HEK293 (cell line): ENCODE measurements around the gene TRMU.
A peak's percentile ranks its signal among the peaks of the same experiment; 100 is the strongest.

Source experiments
- CTCF ChIA-PET: fragments of 350-600 bp; formaldehyde crosslinking; extraction: SDS; loops from one replicate; lab custom pipeline; 2021; ENCODE audit warnings: antibody characterized with exemption; lab: Yijun Ruan, JAX
- POLR2A ChIA-PET: fragments of 300-600 bp; formaldehyde crosslinking; extraction: SDS; loops from one replicate; lab custom pipeline; 2020; ENCODE audit warnings: antibody characterized with exemption, inconsistent platforms; lab: Yijun Ruan, JAX
- H3K27ac ChIP-seq: fragments of 200-500 bp; sonication (Bioruptor generic); 2 replicates; pipeline ENCODE4 v1.5.1; 2014; ENCODE audit warnings: low read depth, low read length, control low read depth, inconsistent platforms; ENCODE audit errors: extremely low read depth
- H3K36me3 ChIP-seq, 2 experiments: fragments of 200-500 bp in 1 of 2; sonication (Bioruptor generic) in 1 of 2; 1 replicate in 1 of 2; 2 replicates in 1 of 2; pipeline ENCODE4 v1.5.1; 2014 to 2017; ENCODE audit warnings: inconsistent platforms in 2 of 2, low read length in 2 of 2; ENCODE audit not compliant: control insufficient read depth in 2 of 2, insufficient read depth in 1 of 2
- H3K4me1 ChIP-seq: fragments of 200-500 bp; sonication (Bioruptor generic); 2 replicates; pipeline ENCODE4 v1.5.1; 2014; ENCODE audit warnings: mild to moderate bottlenecking, low read length, inconsistent platforms; ENCODE audit not compliant: control insufficient read depth, insufficient read depth
- H3K4me3 ChIP-seq: 2 replicates; pipeline ENCODE4 v1.5.1; 2011; ENCODE audit warnings: low read depth, mild to moderate bottlenecking, control low read depth, low read length, moderate library complexity
- H3K9me3 ChIP-seq: fragments of 200-500 bp; sonication (Bioruptor generic); 2 replicates; pipeline ENCODE4 v1.5.1; 2014; ENCODE audit warnings: low read depth, low read length, inconsistent platforms; ENCODE audit not compliant: control insufficient read depth, insufficient read depth
- FEZF1 ChIP-seq: fragments of 450-650 bp; formaldehyde crosslinking; IDR thresholded peaks from 2 replicates; pipeline ENCODE4 v1.5.1; 2016; ENCODE audit warnings: missing biosample characterization, missing genetic modification characterization
- MEIS1 ChIP-seq: sonication (generic); formaldehyde crosslinking; IDR thresholded peaks from 2 replicates; pipeline ENCODE4 v1.8.1; 2022; ENCODE audit warnings: missing genetic modification reagents, mild to moderate bottlenecking, borderline replicate concordance
- ZNF10 ChIP-seq: fragments of 450-650 bp; formaldehyde crosslinking; IDR thresholded peaks from 2 replicates; pipeline ENCODE4 v1.5.1; 2017; ENCODE audit warnings: missing biosample characterization, missing genetic modification characterization
- ZNF157 ChIP-seq: fragments of 450-650 bp; formaldehyde crosslinking; IDR thresholded peaks from 2 replicates; pipeline ENCODE4 v1.5.1; 2016; ENCODE audit warnings: missing biosample characterization, missing genetic modification characterization
- ZNF394 ChIP-seq: fragments of 450-650 bp; formaldehyde crosslinking; IDR thresholded peaks from 2 replicates; pipeline ENCODE4 v1.5.1; 2016; ENCODE audit warnings: missing biosample characterization, missing genetic modification characterization, mild to moderate bottlenecking, moderate library complexity, borderline replicate concordance
- ZNF514 ChIP-seq: fragments of 450-650 bp; formaldehyde crosslinking; IDR thresholded peaks from 2 replicates; pipeline ENCODE4 v1.5.1; 2016; ENCODE audit warnings: missing biosample characterization, missing genetic modification characterization
- ZNF530 ChIP-seq: fragments of 450-650 bp; formaldehyde crosslinking; IDR thresholded peaks from 2 replicates; pipeline ENCODE4 v1.5.1; 2016; ENCODE audit warnings: low read depth, missing biosample characterization, missing genetic modification characterization
- ZNF548 ChIP-seq: fragments of 450-650 bp; formaldehyde crosslinking; IDR thresholded peaks from 2 replicates; pipeline ENCODE4 v1.5.1; 2016; ENCODE audit warnings: missing biosample characterization, missing genetic modification characterization
- ZNF76 ChIP-seq: fragments of 450-650 bp; formaldehyde crosslinking; IDR thresholded peaks from 2 replicates; pipeline ENCODE4; 2016; ENCODE audit warnings: low read depth, missing biosample characterization, missing genetic modification characterization, borderline replicate concordance
- TF ChIP-seq, protein P1 (sequence below): fragments of 450-650 bp; formaldehyde crosslinking; IDR thresholded peaks from 2 replicates; pipeline ENCODE4 v1.5.1; 2016; ENCODE audit warnings: missing biosample characterization, missing genetic modification characterization
- TF ChIP-seq, protein P2 (sequence below): fragments of 450-650 bp; formaldehyde crosslinking; IDR thresholded peaks from 2 replicates; pipeline ENCODE4 v1.5.1; 2016; ENCODE audit warnings: missing biosample characterization, missing genetic modification characterization
- TF ChIP-seq, protein P3 (sequence below): fragments of 450-650 bp; formaldehyde crosslinking; IDR thresholded peaks from 2 replicates; pipeline ENCODE4 v1.5.0; 2017; ENCODE audit warnings: missing biosample characterization, missing genetic modification characterization, borderline replicate concordance

The TRMU gene

DNA sequence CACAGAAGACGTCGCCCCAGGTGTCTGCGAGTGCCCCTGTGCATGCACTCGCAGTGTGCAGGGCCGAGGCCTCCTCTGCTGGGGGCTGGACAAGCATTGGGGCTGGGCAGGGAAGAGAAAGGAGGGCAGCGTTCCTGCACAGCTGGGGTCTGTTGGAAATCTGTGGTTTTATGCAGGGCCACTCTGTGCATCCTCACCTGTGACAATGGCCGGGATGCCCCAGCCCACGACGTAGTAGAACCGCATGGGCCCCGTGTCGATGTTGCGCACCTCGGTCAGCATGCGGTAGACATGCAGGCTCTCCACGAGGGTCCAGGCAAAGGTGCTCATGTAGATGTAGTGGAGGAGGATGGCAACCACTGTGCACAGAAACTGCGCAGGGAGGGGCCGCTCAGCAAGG is 37.2 kb downstream of the TRMU start:
- Histone ChIP-seq H3K27ac (no peak overlapping the region), H3K4me1 (peaks cover 9% of the 10 kb centered on the region; the same call in 1 of the 2 replicates), H3K4me3 (no peak overlapping the region), H3K9me3 (no peaks in the 10 kb centered on the region), H3K36me3 (peaks cover 10 to 26% of the 10 kb centered on the region in 2 experiments; a peak in 2 of 3 replicates)
- CTCF ChIA-PET, result interaction anchor here (0.5 kb wide), 1 partner anchor 58 kb away, joined by 6 read pairs; no protein-coding TSS in a partner anchor
- no peak for TF ChIP-seq ZNF530 (tag by site-specific recombination)
- TF ChIP-seq ZNF514 (tag by site-specific recombination), result no peak
- POLR2A ChIA-PET, result no interaction called here

DNA sequence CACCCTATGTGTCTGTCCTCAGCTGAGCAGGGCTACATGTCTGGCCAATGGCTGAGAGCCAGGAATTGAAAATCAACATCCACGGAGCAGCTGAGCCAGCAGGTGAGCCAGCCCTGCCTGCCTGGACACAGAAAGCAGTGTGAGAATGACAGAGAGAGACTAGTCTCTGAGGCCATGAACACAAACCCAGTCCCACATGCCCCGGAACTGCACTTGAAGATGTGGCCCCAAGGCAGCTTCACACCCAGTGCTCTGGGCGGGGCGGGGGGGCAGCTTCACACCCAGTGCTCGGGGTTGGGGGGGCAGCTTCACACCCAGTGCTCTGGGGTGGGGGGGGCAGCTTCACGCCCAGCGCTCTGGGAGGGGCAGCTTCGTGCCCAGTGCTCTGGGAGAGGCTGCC is 37.6 kb downstream of the TRMU start:
- H3K9me3 ChIP-seq, result no peaks in the 10 kb centered on the region
- POLR2A ChIA-PET, result interaction anchor here (0.6 kb wide), 1 partner anchor 226 kb away, joined by 3 read pairs; no protein-coding TSS in a partner anchor
- no peak overlapping the region for H3K4me3 ChIP-seq
- peaks cover 10 to 26% of the 10 kb centered on the region in 2 experiments; a peak in 2 of 3 replicates for H3K36me3 ChIP-seq
- CTCF ChIA-PET, result interaction anchor here (0.5 kb wide), 2 partner anchors 12 to 58 kb away, joined by 4 to 6 read pairs; no protein-coding TSS in a partner anchor
- peaks cover 9% of the 10 kb centered on the region; the same call in 1 of the 2 replicates for H3K4me1 ChIP-seq
- H3K27ac ChIP-seq, result no peak overlapping the region
- no peak for TF ChIP-seq ZNF157
- TF ChIP-seq, protein P1, sequence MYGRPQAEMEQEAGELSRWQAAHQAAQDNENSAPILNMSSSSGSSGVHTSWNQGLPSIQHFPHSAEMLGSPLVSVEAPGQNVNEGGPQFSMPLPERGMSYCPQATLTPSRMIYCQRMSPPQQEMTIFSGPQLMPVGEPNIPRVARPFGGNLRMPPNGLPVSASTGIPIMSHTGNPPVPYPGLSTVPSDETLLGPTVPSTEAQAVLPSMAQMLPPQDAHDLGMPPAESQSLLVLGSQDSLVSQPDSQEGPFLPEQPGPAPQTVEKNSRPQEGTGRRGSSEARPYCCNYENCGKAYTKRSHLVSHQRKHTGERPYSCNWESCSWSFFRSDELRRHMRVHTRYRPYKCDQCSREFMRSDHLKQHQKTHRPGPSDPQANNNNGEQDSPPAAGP, result 0 out of 2 replicates have a peak, but pooled peaks have one; percentile 19

DNA sequence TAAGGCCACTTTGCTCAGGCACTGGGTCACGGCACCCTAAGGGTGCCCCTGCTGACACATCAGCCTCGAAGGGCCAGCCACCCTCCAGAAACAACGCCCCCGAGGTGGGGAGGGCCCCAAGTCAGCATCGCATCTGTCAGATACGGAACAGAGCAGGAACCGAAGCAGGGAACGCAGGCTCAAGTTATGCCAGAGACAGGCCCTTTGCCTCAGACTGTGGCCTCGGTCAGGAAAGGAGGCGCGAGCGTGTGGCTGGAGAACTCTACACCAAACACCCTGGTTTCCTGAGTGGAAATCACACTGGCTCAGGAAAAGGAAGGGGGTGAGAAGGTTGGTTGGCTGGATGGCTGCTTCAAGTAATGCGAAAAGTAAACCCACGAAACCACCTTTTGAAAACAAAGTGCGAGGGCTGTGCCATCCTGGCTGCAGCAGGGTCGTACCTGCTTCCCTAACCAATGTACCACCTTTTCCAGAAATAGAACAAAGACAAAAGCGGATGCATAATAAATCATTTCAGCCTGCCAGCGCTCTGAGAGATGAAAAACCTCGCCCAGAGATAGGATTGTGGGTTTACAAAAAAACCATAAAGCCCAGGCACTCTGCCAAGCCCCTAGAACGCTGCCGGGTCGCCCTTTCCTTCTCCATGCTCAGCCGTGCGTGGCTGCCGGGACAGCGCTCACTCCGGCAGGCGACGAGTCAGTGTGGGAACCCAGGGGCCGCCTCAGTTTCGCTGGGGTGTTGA is 38.6 kb downstream of the TRMU start:
- no peak overlapping the region for H3K4me3 ChIP-seq
- no peaks in the 10 kb centered on the region for H3K9me3 ChIP-seq
- POLR2A ChIA-PET, result no interaction called here
- H3K27ac ChIP-seq, result no peak overlapping the region; the same call in 1 of the 2 replicates
- TF ChIP-seq ZNF514 (tag by site-specific recombination) (no peak), ZNF76 (tag by site-specific recombination) (no peak), ZNF548 (no peak), ZNF10 (tag by site-specific recombination) (no peak), ZNF394 (tag by site-specific recombination) (no peak), FEZF1 (tag by site-specific recombination) (no peak), MEIS1 (0 out of 2 replicates have a peak, but pooled peaks have one; percentile 40)
- TF ChIP-seq, protein P2, sequence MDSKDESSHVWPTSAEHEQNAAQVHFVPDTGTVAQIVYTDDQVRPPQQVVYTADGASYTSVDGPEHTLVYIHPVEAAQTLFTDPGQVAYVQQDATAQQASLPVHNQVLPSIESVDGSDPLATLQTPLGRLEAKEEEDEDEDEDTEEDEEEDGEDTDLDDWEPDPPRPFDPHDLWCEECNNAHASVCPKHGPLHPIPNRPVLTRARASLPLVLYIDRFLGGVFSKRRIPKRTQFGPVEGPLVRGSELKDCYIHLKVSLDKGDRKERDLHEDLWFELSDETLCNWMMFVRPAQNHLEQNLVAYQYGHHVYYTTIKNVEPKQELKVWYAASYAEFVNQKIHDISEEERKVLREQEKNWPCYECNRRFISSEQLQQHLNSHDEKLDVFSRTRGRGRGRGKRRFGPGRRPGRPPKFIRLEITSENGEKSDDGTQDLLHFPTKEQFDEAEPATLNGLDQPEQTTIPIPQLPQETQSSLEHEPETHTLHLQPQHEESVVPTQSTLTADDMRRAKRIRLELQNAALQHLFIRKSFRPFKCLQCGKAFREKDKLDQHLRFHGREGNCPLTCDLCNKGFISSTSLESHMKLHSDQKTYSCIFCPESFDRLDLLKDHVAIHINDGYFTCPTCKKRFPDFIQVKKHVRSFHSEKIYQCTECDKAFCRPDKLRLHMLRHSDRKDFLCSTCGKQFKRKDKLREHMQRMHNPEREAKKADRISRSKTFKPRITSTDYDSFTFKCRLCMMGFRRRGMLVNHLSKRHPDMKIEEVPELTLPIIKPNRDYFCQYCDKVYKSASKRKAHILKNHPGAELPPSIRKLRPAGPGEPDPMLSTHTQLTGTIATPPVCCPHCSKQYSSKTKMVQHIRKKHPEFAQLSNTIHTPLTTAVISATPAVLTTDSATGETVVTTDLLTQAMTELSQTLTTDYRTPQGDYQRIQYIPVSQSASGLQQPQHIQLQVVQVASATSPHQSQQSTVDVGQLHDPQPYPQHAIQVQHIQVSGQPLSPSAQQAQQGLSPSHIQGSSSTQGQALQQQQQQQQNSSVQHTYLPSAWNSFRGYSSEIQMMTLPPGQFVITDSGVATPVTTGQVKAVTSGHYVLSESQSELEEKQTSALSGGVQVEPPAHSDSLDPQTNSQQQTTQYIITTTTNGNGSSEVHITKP (tag by site-specific recombination), result 0 out of 2 replicates have a peak, but pooled peaks have one; percentile 11
- TF ChIP-seq, protein P3, sequence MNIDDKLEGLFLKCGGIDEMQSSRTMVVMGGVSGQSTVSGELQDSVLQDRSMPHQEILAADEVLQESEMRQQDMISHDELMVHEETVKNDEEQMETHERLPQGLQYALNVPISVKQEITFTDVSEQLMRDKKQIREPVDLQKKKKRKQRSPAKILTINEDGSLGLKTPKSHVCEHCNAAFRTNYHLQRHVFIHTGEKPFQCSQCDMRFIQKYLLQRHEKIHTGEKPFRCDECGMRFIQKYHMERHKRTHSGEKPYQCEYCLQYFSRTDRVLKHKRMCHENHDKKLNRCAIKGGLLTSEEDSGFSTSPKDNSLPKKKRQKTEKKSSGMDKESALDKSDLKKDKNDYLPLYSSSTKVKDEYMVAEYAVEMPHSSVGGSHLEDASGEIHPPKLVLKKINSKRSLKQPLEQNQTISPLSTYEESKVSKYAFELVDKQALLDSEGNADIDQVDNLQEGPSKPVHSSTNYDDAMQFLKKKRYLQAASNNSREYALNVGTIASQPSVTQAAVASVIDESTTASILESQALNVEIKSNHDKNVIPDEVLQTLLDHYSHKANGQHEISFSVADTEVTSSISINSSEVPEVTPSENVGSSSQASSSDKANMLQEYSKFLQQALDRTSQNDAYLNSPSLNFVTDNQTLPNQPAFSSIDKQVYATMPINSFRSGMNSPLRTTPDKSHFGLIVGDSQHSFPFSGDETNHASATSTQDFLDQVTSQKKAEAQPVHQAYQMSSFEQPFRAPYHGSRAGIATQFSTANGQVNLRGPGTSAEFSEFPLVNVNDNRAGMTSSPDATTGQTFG (tag by site-specific recombination), result no peak
- H3K4me1 ChIP-seq, result peaks cover 9% of the 10 kb centered on the region; the same call in 1 of the 2 replicates
- peaks cover 10 to 26% of the 10 kb centered on the region in 2 experiments; a peak in 2 of 3 replicates for H3K36me3 ChIP-seq
- CTCF ChIA-PET, result no interaction called here
